ENCODE data around the gene NDUFB6. TPM values are rescaled to one million over a fixed set of nuclear protein-coding genes. Genes with fewer than 3 reads are reported as not detected.
A peak's percentile ranks its signal among the peaks of the same experiment; 100 is the strongest.

The NDUFB6 gene
- total RNA-seq, 2 donors from 2014 or later = 20.9 to 24.1 TPM

DNA sequence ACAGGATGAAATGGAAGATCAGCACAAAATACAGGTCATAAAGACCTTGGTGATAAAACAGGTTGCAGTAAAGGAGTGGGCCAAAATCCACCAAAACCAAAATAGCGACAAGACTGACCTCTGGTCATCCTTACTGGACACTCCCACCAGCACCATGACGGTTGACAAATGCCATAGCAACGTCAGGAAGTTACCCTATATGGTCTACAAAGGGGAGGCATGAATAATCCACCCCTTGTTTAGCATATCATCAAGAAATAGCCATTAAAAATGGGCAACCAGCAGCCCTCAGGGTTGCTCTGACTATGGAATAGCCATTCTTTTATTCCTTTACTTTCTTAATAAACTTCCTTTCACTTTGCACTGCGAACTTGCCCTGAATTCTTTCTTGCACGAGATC, 6.0 kb upstream of the NDUFB6 start:
- Histone ChIP-seq H3K4me1 (ENCODE audit: control insufficient read depth in 1 of 2, low read depth in 2 of 2) (peaks cover 0 to 1% of the 10 kb centered on the region in 2 donors), H3K27ac (no peak overlapping the region), H3K36me3 (no peaks in the 10 kb centered on the region), H3K4me3 (peak overlapping the region; percentile 58), H3K27me3 (replicated peaks; ENCODE audit: insufficient read depth) (no peaks in the 10 kb centered on the region), H3K9me3 (no peaks in the 10 kb centered on the region)
- DNase-seq (ENCODE audit: low spot score) (no peak), ATAC-seq (ENCODE audit: insufficient number of reproducible peaks, low FRiP score, low read depth) (no peak)
- TF ChIP-seq, protein P1, sequence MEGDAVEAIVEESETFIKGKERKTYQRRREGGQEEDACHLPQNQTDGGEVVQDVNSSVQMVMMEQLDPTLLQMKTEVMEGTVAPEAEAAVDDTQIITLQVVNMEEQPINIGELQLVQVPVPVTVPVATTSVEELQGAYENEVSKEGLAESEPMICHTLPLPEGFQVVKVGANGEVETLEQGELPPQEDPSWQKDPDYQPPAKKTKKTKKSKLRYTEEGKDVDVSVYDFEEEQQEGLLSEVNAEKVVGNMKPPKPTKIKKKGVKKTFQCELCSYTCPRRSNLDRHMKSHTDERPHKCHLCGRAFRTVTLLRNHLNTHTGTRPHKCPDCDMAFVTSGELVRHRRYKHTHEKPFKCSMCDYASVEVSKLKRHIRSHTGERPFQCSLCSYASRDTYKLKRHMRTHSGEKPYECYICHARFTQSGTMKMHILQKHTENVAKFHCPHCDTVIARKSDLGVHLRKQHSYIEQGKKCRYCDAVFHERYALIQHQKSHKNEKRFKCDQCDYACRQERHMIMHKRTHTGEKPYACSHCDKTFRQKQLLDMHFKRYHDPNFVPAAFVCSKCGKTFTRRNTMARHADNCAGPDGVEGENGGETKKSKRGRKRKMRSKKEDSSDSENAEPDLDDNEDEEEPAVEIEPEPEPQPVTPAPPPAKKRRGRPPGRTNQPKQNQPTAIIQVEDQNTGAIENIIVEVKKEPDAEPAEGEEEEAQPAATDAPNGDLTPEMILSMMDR (IDR thresholded peaks at IDR 0.05) = no peak

DNA sequence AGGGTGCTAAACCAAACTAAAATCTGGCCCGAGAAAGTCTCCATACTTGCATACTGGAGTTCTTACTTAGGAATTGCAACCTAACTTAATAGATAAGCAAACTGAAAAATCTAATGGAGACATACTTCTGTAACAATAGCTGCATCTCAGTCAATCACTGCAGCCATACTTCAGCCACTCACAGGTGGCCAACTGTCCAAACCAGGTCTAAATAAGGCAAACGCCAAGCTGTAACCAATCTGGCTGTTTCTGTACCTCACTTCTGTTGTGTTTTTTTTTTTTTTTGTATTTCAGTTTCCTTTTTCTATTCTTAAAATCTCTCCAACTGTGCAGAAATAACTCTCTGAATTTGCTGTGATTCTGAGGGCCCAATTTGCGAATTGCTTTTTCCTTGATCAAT, 4.4 kb upstream of the NDUFB6 start:
- H3K27me3 ChIP-seq (replicated peaks; ENCODE audit: insufficient read depth) = no peaks in the 10 kb centered on the region
- H3K9me3 ChIP-seq = no peaks in the 10 kb centered on the region
- H3K27ac ChIP-seq = no peak overlapping the region
- DNase-seq (ENCODE audit: low spot score) (no peak), ATAC-seq (ENCODE audit: insufficient number of reproducible peaks, low FRiP score, low read depth) (no peak)
- TF ChIP-seq, protein P1 (IDR thresholded peaks at IDR 0.05) = no peak
- H3K36me3 ChIP-seq = no peaks in the 10 kb centered on the region
- H3K4me3 ChIP-seq = no peak overlapping the region
- peaks cover 4 to 10% of the 10 kb centered on the region in 2 donors for H3K4me1 ChIP-seq (ENCODE audit: control insufficient read depth in 1 of 2, low read depth in 2 of 2)

DNA sequence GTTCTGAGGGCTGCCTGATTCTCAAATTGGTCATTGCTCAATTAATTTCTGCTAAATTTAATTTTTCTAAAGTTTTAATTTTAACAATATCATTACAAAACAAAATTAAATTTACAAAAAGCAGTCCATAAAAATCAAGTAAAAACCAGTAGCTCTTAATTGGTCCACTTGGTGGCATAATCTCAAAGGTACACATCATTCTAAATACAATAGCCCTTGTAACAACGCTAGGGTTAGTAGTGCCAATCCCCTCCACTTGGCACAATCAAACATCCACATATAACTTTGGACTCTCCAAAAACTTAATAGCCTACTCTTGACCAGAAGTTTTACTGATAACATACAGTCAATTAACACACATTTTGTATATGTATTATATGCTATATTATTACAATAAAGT, 1.9 kb upstream of the NDUFB6 start:
- ATAC-seq (ENCODE audit: insufficient number of reproducible peaks, low FRiP score, low read depth) (no peak), DNase-seq (ENCODE audit: low spot score) (no peak)
- Histone ChIP-seq H3K27ac (no peak overlapping the region), H3K9me3 (no peaks in the 10 kb centered on the region), H3K4me1 (ENCODE audit: control insufficient read depth in 1 of 2, low read depth in 2 of 2) (peaks cover 12 to 26% of the 10 kb centered on the region in 2 donors), H3K4me3 (no peak overlapping the region), H3K36me3 (no peaks in the 10 kb centered on the region), H3K27me3 (replicated peaks; ENCODE audit: insufficient read depth) (no peaks in the 10 kb centered on the region)
- TF ChIP-seq, protein P1 (IDR thresholded peaks at IDR 0.05) = no peak

DNA sequence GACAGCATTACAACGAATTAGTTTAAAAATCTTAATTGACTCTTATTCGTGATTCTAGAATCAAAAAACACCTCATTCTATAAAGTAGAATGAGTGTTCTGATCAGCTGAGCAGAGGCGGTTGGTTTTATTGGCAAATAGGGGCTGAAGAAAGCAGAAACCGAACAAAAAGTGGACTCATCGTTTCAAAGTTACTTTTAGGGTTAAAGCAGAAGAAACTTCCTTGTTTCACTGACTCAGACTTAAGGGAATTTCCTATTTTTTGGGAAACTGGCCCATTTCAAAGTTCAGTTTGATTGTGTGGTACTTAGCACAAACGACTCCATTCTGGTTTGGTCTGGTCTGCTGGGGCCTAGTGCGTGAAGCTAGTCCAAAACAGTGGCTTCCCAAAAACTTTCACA, 862 bp upstream of the NDUFB6 start:
- peak overlapping the region; percentile 86 to 90 for H3K27ac ChIP-seq

DNA sequence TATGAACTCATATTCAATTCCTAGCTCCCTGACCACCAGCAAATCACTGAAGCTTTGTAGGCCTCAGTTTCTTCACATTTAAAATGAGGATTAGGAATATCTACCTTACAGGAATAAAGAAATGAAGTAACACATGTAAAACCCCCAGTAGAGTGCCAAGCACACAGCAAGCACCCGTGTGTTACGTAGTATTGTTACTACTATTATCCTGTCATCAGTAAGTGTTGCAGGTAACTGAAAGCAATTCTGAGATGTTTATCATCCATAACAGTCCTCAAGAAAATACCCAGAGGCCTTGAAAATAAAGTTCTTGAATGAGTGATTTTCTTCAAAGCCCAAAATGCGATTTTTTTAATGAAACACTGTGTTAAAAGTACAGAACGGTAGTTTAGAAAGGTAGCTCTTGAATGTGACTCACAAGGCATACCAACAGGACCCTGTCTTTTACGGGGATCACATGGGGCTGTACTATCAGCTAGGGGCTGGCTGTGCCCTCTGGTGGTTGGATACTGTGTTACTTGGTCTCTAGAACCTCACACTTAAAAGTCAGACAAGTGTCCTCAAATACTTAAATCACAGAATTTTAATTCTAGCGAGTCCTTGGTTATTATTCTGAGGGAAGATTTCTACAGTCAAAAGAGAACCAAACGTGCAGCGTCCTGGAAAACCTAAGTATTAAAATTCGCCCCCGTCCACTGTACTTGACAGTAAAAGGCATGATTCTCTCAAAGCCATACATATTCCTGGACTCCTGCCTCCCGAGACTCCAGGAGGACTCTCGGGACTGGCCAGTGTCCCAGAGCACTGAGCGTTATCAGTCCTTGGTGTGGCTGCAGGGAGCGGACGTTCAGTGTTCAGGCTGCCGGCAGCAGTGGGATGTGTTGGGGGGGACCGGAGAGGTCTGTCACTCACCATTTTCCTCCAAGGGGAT, 725 bp downstream of the NDUFB6 start:
- Histone ChIP-seq H3K27me3 (replicated peaks; ENCODE audit: insufficient read depth) (no peaks in the 10 kb centered on the region), H3K4me1 (ENCODE audit: control insufficient read depth in 1 of 2, low read depth in 2 of 2) (peaks cover 12 to 26% of the 10 kb centered on the region in 2 donors), H3K4me3 (peak overlapping the region; percentile 92), H3K36me3 (peaks cover 5% of the 10 kb centered on the region), H3K9me3 (no peaks in the 10 kb centered on the region), H3K27ac (peak overlapping the region; percentile 86 to 90)
- DNase-seq (ENCODE audit: low spot score) (no peak), ATAC-seq (ENCODE audit: insufficient number of reproducible peaks, low FRiP score, low read depth) (peak; percentile 23)
- TF ChIP-seq, protein P1 (IDR thresholded peaks at IDR 0.05) = peak; percentile 36

More for the DNA sequence above, 862 bp upstream of the NDUFB6 start:
- H3K9me3 ChIP-seq = no peaks in the 10 kb centered on the region
- no peak for ATAC-seq (ENCODE audit: insufficient number of reproducible peaks, low FRiP score, low read depth)
- H3K36me3 ChIP-seq = no peaks in the 10 kb centered on the region
- no peak for DNase-seq (ENCODE audit: low spot score)
- TF ChIP-seq, protein P1 (IDR thresholded peaks at IDR 0.05) = no peak
- H3K27me3 ChIP-seq (replicated peaks; ENCODE audit: insufficient read depth) = no peaks in the 10 kb centered on the region
- H3K4me3 ChIP-seq = peak overlapping the region; percentile 92
- peaks cover 12 to 26% of the 10 kb centered on the region in 2 donors for H3K4me1 ChIP-seq (ENCODE audit: control insufficient read depth in 1 of 2, low read depth in 2 of 2)

All from thoracic aorta (tissue), 2 donors.